ENCODE measurements around the gene SLC27A3.
A peak's percentile ranks its signal among the peaks of the same experiment; 100 is the strongest.
"Not testable (repeated sequence)": the region's sequence is repeated elsewhere in the genome, so short reads cannot be mapped to it uniquely, and the experiment has no call there.

The SLC27A3 gene

DNA sequence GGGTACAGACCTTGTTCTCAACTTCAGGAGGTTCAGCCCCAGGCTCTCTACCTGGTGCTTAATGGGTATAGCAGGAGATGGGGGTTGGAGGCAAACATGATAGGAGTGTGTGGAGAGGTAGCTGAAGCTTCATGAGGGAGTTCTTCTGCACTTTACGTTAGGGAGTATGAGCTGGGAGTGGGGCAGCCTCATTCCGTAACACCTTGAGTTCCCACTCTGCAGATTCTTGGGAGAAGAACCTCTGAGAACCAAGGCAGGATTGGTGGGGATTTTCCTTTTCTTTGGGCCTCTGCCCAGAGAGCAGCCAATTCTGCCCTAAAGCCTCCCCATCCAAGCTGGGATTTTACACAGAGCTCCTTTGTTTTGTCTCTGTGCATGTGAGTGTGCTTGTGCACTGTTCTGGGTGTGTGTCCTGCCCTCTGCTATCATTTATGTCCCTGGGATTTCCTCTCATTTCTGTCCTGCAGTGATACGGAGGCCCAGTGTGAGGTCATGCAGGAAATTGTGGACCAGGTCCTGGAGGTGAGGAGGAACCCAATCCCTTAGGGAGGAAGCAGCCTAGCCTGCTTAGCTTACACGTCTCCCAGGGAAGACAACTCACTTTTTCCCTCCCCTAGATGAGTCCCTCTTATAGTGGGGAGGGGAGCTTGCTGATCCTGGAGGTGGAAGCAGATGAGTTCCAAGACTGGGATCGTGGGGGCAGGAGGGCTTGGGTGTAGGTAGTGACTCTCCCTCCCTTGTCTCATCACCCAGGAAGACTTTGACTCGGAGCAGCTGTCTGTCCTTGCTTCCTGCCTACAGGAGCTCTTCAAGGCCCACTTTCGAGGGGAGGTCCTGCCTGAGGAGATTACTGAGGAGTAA is 11.6 kb upstream of the SLC27A3 start:
- DNase-seq, result no peak

DNA sequence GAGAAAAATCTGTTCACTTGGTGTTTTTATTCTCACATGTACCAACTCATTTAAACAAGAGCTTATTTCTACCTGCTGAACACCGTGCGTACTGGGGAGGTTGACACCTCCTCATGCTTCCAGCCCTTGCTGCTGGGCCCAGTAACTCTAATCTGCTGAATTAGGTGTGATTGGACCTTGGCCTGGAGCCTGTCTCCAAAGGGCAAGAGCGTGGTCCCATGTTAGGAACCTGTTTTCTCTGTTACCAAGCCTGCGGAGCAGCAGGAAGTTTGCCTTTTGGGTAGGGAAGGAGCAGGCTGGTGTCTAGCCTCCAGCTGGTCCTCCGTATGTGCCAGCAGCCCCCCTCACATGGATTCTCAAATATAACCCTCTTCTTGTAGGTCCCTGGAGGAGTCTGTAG is 10.9 kb upstream of the SLC27A3 start:
- DNase-seq, result no peak

DNA sequence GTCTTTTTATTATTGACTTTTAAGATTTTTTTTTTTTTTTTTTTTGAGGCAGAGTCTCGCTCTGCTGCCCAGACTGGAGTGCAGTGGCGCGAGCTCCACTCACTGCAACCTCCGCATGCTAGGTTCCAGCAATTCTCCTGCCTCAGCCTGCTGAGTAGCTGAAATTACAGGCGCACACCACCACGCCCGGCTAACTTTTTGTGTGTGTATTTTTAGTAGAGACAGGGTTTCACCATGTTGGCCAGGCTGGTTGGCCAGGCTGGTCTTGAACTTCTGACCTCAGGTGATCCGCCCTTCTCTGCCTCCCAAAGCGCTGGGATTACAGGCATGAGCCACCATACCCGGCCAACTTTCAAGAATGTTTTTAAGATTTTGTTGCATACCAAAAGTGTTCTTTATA is 8.5 kb upstream of the SLC27A3 start:
- DNase-seq, result not testable (repeated sequence)

- DNase-seq, result no peak
These were observed 7.7 kb upstream of the SLC27A3 start for GRCh38 chr1:153767519-153767918.

DNA sequence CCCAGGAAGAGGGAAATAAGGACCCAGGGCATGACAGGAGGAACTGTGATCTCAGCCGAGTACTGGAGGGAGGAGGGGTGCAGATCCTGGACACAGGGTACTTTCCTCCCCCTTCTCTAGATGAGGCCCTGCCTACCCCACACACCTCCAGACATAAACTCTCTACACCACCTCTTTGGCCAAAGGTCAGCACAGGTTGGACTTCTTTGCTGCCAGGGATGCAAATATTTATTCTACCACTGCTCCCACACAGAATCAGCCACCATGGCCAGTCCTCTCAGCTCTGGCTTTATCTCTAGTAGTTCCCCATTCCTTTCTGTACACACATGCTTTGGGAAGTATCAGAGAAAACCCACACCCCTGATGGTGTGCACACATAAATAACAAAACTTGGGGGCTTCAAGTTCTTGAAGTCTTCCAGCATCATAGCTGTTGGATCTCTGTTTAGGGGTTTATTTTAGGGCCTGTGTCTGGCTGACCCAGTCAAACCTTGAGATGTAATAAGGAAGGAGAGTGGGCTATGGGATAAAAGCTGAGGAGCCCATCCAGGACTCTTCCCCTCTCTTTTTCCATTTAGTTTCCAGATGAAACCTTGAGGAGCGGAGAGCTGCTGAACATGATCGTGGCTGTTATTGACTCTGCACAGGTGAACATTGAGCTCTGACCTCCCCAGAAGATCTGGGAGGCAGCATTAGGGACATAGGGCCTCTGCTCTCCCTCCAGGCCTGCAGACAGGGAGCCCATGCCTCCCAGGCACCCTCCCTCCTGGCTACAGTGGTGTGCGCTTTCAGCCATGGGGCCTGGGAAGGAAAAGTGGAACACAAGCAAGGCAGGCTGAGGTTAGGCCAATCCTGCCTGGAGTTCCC is 6.7 kb upstream of the SLC27A3 start:
- no peak for DNase-seq

- no peak for DNase-seq
These were observed 6.0 kb upstream of the SLC27A3 start for GRCh38 chr1:153769221-153769620.

DNA sequence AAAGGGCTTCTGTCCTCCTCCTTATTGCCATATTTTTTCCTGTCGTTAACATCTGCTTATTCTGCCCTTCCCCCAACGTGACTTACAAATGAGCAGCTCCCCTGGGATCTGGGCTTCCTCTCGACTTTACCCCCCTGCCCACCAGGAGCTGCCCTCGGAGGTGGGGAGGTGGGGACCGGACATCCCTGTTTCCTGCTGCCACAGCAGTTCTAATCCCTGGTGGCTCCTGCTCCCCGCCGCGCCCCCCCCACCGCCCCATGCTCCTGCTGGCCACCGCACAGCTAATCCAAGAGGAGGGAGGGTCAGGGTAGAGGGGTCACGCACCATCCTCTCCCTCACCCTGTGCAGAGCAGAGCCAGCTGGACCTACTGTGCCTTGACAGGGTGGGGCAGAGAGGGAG is 4.4 kb upstream of the SLC27A3 start:
- no peak for DNase-seq

GRCh38 chr1:153771261-153771660 is 3.9 kb upstream of the SLC27A3 start:
- DNase-seq, result no peak

DNA sequence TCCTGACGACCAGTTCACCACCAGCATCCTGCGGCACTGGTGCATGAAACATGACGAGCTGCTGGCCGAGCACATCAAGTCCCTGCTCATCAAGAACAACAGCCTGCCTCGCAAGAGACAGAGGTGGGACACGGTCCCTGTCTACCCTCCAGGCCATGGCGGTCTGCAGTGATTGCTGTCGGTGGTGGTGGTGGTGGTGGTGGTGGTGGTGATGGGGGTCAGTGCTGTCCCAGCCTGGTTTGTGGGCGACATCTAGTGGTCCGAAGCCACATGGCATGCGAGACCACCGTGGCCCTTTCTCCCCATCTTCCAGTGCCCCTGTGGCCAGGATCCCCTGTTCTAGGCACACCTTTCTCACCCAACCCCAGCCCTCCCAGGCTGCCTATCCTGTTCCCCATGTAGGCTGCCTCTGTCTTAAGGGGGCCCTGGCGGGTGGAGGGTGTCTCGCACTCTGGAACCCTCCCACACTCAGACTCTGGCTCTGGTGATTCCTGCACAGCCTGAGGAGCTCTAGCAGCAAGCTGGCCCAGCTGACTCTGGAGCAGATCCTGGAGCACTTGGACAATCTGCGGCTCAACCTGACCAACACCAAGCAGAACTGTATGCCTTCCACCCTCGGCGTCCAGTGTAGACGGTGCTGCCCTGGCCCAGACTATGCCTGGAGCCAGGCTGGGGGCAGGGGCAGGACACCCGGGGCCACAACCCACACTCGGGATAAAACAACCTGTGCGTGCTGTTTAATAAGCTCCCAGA is 3.2 kb upstream of the SLC27A3 start:
- no peak for DNase-seq

GRCh38 chr1:153773096-153773921 is 1.9 kb upstream of the SLC27A3 start:
- DNase-seq, result no peak

GRCh38 chr1:153774026-153774595 is 1.1 kb upstream of the SLC27A3 start:
- DNase-seq, result no peak

DNA sequence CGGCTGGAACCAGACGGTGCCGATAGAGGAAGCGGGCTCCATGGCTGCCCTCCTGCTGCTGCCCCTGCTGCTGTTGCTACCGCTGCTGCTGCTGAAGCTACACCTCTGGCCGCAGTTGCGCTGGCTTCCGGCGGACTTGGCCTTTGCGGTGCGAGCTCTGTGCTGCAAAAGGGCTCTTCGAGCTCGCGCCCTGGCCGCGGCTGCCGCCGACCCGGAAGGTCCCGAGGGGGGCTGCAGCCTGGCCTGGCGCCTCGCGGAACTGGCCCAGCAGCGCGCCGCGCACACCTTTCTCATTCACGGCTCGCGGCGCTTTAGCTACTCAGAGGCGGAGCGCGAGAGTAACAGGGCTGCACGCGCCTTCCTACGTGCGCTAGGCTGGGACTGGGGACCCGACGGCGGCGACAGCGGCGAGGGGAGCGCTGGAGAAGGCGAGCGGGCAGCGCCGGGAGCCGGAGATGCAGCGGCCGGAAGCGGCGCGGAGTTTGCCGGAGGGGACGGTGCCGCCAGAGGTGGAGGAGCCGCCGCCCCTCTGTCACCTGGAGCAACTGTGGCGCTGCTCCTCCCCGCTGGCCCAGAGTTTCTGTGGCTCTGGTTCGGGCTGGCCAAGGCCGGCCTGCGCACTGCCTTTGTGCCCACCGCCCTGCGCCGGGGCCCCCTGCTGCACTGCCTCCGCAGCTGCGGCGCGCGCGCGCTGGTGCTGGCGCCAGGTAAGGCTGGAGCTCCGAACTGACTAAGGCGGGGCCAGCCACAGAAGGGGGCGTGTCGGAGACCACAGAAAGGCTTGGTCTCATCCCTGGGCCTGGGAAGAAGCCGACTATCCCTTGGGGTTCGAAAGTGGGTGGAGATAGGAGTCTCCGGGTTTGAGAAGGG is 486 bp downstream of the SLC27A3 start:
- peak; percentile 74 for DNase-seq

- DNase-seq, result peak; percentile 43
These were observed 1.1 kb downstream of the SLC27A3 start for GRCh38 chr1:153776352-153776751.

DNA sequence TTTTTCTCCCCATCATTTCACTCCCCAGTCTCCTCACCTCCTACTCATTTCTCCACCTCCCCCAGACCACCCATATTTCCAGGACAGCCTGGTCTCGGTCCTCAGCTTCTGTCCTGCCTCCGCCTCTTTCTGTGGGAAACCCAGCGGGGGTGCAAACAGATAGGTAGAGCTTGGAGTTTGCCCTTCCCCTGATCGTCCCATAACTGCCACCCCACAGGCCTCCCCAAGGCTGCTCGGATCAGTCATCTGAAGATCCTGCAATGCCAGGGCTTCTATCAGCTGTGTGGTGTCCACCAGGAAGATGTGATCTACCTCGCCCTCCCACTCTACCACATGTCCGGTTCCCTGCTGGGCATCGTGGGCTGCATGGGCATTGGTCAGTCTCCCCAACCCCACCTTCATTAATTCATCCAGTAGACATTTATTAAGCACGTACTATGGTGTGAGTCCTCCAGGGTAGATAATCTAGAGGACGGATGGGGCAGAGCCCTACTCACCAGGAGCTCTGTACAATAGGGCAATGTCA is 1.7 kb downstream of the SLC27A3 start:
- no peak for DNase-seq

GRCh38 chr1:153777648-153778047 is 2.4 kb downstream of the SLC27A3 start:
- DNase-seq, result no peak

GRCh38 chr1:153778051-153778823 is 3.0 kb downstream of the SLC27A3 start:
- DNase-seq, result no peak

DNA sequence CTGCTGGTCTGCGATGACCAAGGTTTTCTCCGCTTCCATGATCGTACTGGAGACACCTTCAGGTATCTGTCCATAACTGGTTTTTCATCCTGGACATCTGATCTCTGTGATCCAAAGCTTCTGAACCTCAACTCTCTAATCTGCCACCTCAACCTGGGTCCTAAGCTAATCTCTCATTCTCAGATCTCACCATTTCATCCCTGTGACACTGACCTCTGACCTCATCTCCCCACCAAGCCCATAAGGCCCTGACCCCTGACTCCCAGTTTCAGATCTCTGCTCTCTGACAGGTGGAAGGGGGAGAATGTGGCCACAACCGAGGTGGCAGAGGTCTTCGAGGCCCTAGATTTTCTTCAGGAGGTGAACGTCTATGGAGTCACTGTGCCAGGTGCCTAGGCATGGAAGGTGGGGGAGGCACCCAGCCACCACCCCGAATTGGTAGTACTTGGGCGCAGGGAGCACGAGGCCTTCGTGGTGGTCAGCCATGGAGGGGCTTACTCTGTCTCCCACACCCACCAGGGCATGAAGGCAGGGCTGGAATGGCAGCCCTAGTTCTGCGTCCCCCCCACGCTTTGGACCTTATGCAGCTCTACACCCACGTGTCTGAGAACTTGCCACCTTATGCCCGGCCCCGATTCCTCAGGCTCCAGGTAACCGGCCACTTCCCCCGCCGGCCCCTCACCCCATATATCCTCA is 3.8 kb downstream of the SLC27A3 start:
- DNase-seq, result no peak

GRCh38 chr1:153779781-153780541 is 4.8 kb downstream of the SLC27A3 start:
- no peak for DNase-seq

Data from DMS79 treated with DMSO at 0.1 percent for 48 hours (cell line).